HepG2 (cell line): ENCODE data around the gene STAT5A. TPM values are rescaled to one million over a fixed set of nuclear protein-coding genes. Genes with fewer than 3 reads are reported as not detected.

Experiments
- HHEX ChIP-seq: IDR thresholded peaks from 2 replicates; pipeline ENCODE4 v1.6.1; 2016; ENCODE audit warnings: control low read depth
- HNRNPLL ChIP-seq: fragments of 200-400 bp; formaldehyde crosslinking; IDR thresholded peaks from 2 replicates; pipeline ENCODE4 v1.6.1; 2017; ENCODE audit warnings: mild to moderate bottlenecking, low read depth, low read length; ENCODE audit not compliant: poor library complexity, severe bottlenecking
- KDM1A ChIP-seq: IDR thresholded peaks from 2 replicates; pipeline ENCODE4 v1.6.1; 2016; ENCODE audit warnings: missing compliant biosample characterization
- NFE2L2 ChIP-seq: fragments of 150-350 bp; IDR thresholded peaks from 2 replicates; pipeline ENCODE4 v1.6.1; 2014; ENCODE audit warnings: low read length
- PAX8 ChIP-seq: sonication (generic); formaldehyde crosslinking; IDR thresholded peaks from 2 replicates; pipeline ENCODE4 v1.8.0; 2022; ENCODE audit warnings: mild to moderate bottlenecking, missing genetic modification reagents, borderline replicate concordance
- SMYD3 ChIP-seq: sonication (generic); formaldehyde crosslinking; IDR thresholded peaks from 2 replicates; pipeline ENCODE4 v1.8.1; 2023; ENCODE audit warnings: mild to moderate bottlenecking, missing genetic modification reagents
- TAF1 ChIP-seq: sonication (generic); formaldehyde crosslinking; IDR thresholded peaks from 2 replicates; pipeline ENCODE4 v1.4.0; 2020; ENCODE audit warnings: missing genetic modification reagents
- ZMYM2 ChIP-seq: sonication (generic); formaldehyde crosslinking; IDR thresholded peaks from 2 replicates; pipeline ENCODE4 v1.8.0; 2022; ENCODE audit warnings: mild to moderate bottlenecking, missing genetic modification reagents
- ZNF180 ChIP-seq: sonication (generic); formaldehyde crosslinking; IDR thresholded peaks from 2 replicates; pipeline ENCODE4 v1.4.0; 2020; ENCODE audit warnings: low read depth, missing genetic modification reagents, borderline replicate concordance
- ZNF256 ChIP-seq: sonication (generic); formaldehyde crosslinking; conservative IDR thresholded peaks from 2 replicates; pipeline ENCODE4 v1.4.0; 2020; ENCODE audit warnings: missing genetic modification reagents
- ZNF562 ChIP-seq: sonication (generic); formaldehyde crosslinking; IDR thresholded peaks from 2 replicates; pipeline ENCODE4 v1.8.0; 2022; ENCODE audit warnings: missing genetic modification reagents, borderline replicate concordance
- ZNF569 ChIP-seq: sonication (generic); formaldehyde crosslinking; IDR thresholded peaks from 2 replicates; pipeline ENCODE4 v1.5.0; 2020; ENCODE audit warnings: mild to moderate bottlenecking, missing genetic modification reagents, moderate library complexity, borderline replicate concordance
- ZNF570 ChIP-seq: sonication (generic); formaldehyde crosslinking; IDR thresholded peaks from 2 replicates; pipeline ENCODE4 v1.4.0; 2020; ENCODE audit warnings: mild to moderate bottlenecking, missing genetic modification reagents, borderline replicate concordance
- ZNF644 ChIP-seq: IDR thresholded peaks from 2 replicates; pipeline ENCODE4 v1.6.1; 2016; ENCODE audit warnings: low read depth
- ZNF775 ChIP-seq: sonication (generic); formaldehyde crosslinking; IDR thresholded peaks from 2 replicates; pipeline ENCODE4 v1.4.0; 2020; ENCODE audit warnings: missing genetic modification reagents, mild to moderate bottlenecking, moderate library complexity, borderline replicate concordance
- polyA plus RNA-seq, 8 experiments: library from polyadenylated mRNA; depleted of rRNA in 3 of 8; stranded (reverse) in 7 of 8; unstranded in 1 of 8; fragments of >200 nt; fragmentation: Illumina TruSeq in 4 of 8; extraction: Trizol in 4 of 8; gene quantifications; 2 replicates each; pipeline versions ENCODE4 v1.2.1 to v1.2.3, GENCODE V29; 2011 to 2016; ENCODE audit warnings: low read depth in 4 of 8, missing spikeins in 1 of 8, mixed read lengths in 1 of 8; ENCODE audit not compliant: insufficient read depth in 1 of 8
- total RNA-seq, 5 experiments: library from RNA; depleted of rRNA; stranded (reverse); fragments of >200 nt; fragmentation: Illumina TruSeq; extraction: Trizol; gene quantifications; 2 replicates each; pipeline ENCODE4 v1.2.3, GENCODE V29; 2016; ENCODE audit warnings: low read depth in 1 of 5
- TF ChIP-seq, protein P1 (sequence below): sonication (generic); formaldehyde crosslinking; IDR thresholded peaks from 2 replicates; pipeline ENCODE4 v1.9.0; 2021; ENCODE audit warnings: missing genetic modification reagents, borderline replicate concordance
- TF ChIP-seq, protein P2 (sequence below): sonication (generic); formaldehyde crosslinking; IDR thresholded peaks from 2 replicates; pipeline ENCODE4 v1.4.0; 2020; ENCODE audit warnings: missing genetic modification reagents, borderline replicate concordance
- TF ChIP-seq, protein P3 (sequence below): IDR thresholded peaks from 2 replicates; pipeline ENCODE4 v1.6.1; 2016; ENCODE audit warnings: low read depth, control low read depth

The STAT5A gene
- total and polyA plus RNA-seq, 2 of the 13 experiments (the other 11 are each of a cell fraction or from before 2014, with no cell fraction given), result 1.4 to 4.1 TPM

DNA sequence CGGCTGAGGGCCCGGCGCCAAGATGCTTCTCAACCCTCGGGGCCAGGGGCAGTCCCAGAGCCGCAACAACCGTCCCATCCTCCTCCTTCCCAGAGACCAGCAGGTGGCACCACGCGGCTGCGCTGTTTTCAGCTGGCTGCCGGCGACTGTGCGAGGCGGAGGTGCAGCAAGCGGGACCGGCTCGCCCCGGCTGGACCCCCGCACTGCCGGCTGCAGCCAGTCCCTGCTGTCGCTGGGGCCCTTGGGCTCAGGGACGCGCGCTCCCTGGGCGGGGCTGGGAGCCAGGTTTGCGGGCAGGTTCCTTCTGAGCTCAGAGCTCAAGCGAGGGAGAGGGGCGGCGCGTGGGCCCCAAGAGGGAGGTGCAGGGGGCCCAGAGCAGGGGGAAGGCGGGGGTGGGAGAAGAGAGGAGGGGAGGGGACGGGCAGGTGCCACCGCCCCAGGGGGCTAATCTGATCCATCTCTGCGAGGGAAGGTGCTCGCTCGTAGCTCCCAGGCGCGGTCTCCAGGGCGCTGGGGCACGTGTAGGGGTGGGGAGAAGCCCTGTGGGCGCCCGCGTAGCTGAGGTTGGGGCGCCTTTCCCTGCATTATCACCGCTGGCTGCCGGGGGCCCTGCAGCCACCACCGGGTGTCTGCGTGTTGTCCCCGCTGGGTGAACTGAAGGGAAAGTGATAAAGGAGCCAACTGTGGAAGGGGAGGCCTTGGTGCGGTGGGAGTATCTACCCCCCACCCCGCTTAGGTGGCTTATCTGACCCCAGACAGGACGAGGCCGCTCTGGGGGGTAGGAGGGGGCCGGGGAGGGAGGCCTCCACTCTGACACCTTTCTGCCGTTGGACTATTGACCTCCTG lies 24.2 kb downstream of the STAT5A start (continued):
- no peak for TF ChIP-seq ZNF180
- TF ChIP-seq, protein P1, sequence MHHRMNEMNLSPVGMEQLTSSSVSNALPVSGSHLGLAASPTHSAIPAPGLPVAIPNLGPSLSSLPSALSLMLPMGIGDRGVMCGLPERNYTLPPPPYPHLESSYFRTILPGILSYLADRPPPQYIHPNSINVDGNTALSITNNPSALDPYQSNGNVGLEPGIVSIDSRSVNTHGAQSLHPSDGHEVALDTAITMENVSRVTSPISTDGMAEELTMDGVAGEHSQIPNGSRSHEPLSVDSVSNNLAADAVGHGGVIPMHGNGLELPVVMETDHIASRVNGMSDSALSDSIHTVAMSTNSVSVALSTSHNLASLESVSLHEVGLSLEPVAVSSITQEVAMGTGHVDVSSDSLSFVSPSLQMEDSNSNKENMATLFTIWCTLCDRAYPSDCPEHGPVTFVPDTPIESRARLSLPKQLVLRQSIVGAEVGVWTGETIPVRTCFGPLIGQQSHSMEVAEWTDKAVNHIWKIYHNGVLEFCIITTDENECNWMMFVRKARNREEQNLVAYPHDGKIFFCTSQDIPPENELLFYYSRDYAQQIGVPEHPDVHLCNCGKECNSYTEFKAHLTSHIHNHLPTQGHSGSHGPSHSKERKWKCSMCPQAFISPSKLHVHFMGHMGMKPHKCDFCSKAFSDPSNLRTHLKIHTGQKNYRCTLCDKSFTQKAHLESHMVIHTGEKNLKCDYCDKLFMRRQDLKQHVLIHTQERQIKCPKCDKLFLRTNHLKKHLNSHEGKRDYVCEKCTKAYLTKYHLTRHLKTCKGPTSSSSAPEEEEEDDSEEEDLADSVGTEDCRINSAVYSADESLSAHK (CRISPR knock-in tag), result 0 out of 2 replicates have a peak, but pooled peaks have one; percentile 39
- TF ChIP-seq NFE2L2, result no peak
- no peak for TF ChIP-seq HHEX (CRISPR knock-in tag)
- 0 out of 2 replicates have a peak, but pooled peaks have one; percentile 26 for TF ChIP-seq ZNF644 (CRISPR knock-in tag)
- TF ChIP-seq PAX8 (CRISPR knock-in tag), result 0 out of 2 replicates have a peak, but pooled peaks have one; percentile 43
- peak; percentile 43; the same call in 1 of the 2 replicates for TF ChIP-seq TAF1 (CRISPR knock-in tag)
- TF ChIP-seq SMYD3 (CRISPR knock-in tag), result no peak; the same call in 1 of the 2 replicates
- TF ChIP-seq KDM1A (CRISPR knock-in tag), result 0 out of 2 replicates have a peak, but pooled peaks have one; percentile 23
- no peak for TF ChIP-seq ZNF570
- TF ChIP-seq ZNF562, result no peak
- no peak for TF ChIP-seq ZNF569 (CRISPR knock-in tag)
- TF ChIP-seq ZMYM2, result peak; percentile 40; the same call in 1 of the 2 replicates
- peak; percentile 74 for TF ChIP-seq HNRNPLL
- TF ChIP-seq, protein P2, sequence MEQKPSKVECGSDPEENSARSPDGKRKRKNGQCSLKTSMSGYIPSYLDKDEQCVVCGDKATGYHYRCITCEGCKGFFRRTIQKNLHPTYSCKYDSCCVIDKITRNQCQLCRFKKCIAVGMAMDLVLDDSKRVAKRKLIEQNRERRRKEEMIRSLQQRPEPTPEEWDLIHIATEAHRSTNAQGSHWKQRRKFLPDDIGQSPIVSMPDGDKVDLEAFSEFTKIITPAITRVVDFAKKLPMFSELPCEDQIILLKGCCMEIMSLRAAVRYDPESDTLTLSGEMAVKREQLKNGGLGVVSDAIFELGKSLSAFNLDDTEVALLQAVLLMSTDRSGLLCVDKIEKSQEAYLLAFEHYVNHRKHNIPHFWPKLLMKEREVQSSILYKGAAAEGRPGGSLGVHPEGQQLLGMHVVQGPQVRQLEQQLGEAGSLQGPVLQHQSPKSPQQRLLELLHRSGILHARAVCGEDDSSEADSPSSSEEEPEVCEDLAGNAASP (CRISPR knock-in tag), result peak; percentile 49; the same call in 1 of the 2 replicates
- TF ChIP-seq, protein P3, sequence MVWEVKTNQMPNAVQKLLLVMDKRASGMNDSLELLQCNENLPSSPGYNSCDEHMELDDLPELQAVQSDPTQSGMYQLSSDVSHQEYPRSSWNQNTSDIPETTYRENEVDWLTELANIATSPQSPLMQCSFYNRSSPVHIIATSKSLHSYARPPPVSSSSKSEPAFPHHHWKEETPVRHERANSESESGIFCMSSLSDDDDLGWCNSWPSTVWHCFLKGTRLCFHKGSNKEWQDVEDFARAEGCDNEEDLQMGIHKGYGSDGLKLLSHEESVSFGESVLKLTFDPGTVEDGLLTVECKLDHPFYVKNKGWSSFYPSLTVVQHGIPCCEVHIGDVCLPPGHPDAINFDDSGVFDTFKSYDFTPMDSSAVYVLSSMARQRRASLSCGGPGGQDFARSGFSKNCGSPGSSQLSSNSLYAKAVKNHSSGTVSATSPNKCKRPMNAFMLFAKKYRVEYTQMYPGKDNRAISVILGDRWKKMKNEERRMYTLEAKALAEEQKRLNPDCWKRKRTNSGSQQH (CRISPR knock-in tag), result no peak
- no peak for TF ChIP-seq ZNF256 (CRISPR knock-in tag)
- TF ChIP-seq ZNF775, result no peak
